SW 1271 (cell line): ENCODE results near the gene LIN37.
"Not testable (repeated sequence)": the region's sequence is repeated elsewhere in the genome, so short reads cannot be mapped to it uniquely, and the experiment has no call there.

Experiments
- DNase-seq, 2 experiments: peaks; one replicate each; lab custom pipeline; 2025; lab: John Stamatoyannopoulos, UW

LIN37 gene

GRCh38 chr19:35753634-35754369 is 5.4 kb downstream of the LIN37 start:
- no peak for DNase-seq

- DNase-seq = no peak
Observed at GRCh38 chr19:35754370-35755130, 6.2 kb downstream of the LIN37 start.

- DNase-seq = no peak
Observed at GRCh38 chr19:35755131-35755549, 6.8 kb downstream of the LIN37 start.

- DNase-seq = no peak
Observed at GRCh38 chr19:35755550-35756376, 7.4 kb downstream of the LIN37 start.

- DNase-seq = no peak
Observed at GRCh38 chr19:35756377-35757230, 8.2 kb downstream of the LIN37 start, which contains the start of gene HSPB6. Gene HSPB6 (minus strand): TSS chr19:35757029. CDS start chr19:35757008, 21 bp downstream.

- no peak for DNase-seq
Observed at GRCh38 chr19:35757231-35757748, 8.9 kb downstream of the LIN37 start.

- DNase-seq = peak; percentile 93 to 97
Observed at GRCh38 chr19:35757749-35758608, 9.6 kb downstream of the LIN37 start, which contains the start of gene PROSER3. Gene PROSER3 (plus strand): TSS chr19:35758176. CDS start chr19:35758216, 40 bp downstream.

GRCh38 chr19:35759697-35760096 is 11.3 kb downstream of the LIN37 start:
- no peak for DNase-seq

GRCh38 chr19:35760711-35761349 is 12.5 kb downstream of the LIN37 start:
- no peak for DNase-seq

GRCh38 chr19:35764432-35765315 is 16.3 kb downstream of the LIN37 start:
- DNase-seq = no peak

- no peak for DNase-seq
Observed at GRCh38 chr19:35766571-35767104, 18.3 kb downstream of the LIN37 start.

GRCh38 chr19:35767288-35768081 is 19.1 kb downstream of the LIN37 start:
- DNase-seq = no peak

GRCh38 chr19:35768082-35768421 is 19.7 kb downstream of the LIN37 start:
- no peak for DNase-seq

GRCh38 chr19:35772362-35772761 is 24.0 kb downstream of the LIN37 start:
- DNase-seq = not testable (repeated sequence)

- no peak for DNase-seq
Observed at GRCh38 chr19:35773020-35773806, 24.8 kb downstream of the LIN37 start.

GRCh38 chr19:35774274-35775045 is 26.1 kb downstream of the LIN37 start:
- DNase-seq = no peak
